Prostate gland (tissue), 2 donors: Measurements from ENCODE around the gene HSPD1.

Experiments used
- POLR2A ChIP-seq: fragments of 450-650 bp; IDR thresholded peaks from one replicate; pipeline ENCODE4 v1.6.1; 2016; ENCODE audit warnings: antibody characterized with exemption, mild to moderate bottlenecking
- TF ChIP-seq, protein P1 (sequence below), 4 experiments: fragments of 200-600 bp in 2 of 4; fragments of 450-650 bp in 2 of 4; sonication (generic) in 2 of 4; IDR thresholded peaks; 1 replicate in 3 of 4; 2 replicates in 1 of 4; pipeline ENCODE4 v1.5.1; 2016 to 2019; ENCODE audit warnings: antibody characterized with exemption in 4 of 4, mild to moderate bottlenecking in 2 of 4, moderate library complexity in 2 of 4

DNA sequence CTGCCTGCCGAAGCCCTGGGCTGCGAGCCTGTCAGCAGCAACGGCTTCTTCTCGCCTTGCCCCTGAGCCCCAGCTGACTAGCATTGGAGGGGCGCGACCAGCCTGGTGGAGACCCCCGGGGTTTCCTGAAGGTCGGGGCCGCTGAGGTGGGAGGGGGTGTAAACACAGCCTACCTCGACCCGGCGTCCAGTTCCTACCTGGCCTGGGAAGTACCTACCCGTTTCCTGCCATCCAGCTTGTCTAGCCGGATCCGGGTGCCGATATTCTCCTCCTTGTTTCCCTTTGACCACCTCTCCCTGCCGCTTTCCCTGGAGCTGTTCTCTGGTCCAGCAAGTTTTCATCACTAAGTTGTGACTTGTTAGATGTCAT, 16.7 kb upstream of the HSPD1 start:
- TF ChIP-seq, protein P1, sequence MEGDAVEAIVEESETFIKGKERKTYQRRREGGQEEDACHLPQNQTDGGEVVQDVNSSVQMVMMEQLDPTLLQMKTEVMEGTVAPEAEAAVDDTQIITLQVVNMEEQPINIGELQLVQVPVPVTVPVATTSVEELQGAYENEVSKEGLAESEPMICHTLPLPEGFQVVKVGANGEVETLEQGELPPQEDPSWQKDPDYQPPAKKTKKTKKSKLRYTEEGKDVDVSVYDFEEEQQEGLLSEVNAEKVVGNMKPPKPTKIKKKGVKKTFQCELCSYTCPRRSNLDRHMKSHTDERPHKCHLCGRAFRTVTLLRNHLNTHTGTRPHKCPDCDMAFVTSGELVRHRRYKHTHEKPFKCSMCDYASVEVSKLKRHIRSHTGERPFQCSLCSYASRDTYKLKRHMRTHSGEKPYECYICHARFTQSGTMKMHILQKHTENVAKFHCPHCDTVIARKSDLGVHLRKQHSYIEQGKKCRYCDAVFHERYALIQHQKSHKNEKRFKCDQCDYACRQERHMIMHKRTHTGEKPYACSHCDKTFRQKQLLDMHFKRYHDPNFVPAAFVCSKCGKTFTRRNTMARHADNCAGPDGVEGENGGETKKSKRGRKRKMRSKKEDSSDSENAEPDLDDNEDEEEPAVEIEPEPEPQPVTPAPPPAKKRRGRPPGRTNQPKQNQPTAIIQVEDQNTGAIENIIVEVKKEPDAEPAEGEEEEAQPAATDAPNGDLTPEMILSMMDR (IDR thresholded peaks at IDR 0.05) = no peak
- no peak for TF ChIP-seq POLR2A
